HepG2 (cell line): Measurements from ENCODE around the gene PARK7. TPM values are rescaled to one million over a fixed set of nuclear protein-coding genes. Genes with fewer than 3 reads are reported as not detected.

Experiments
- AGO1 ChIP-seq: fragments of 200-400 bp; formaldehyde crosslinking; IDR thresholded peaks from 2 replicates; pipeline ENCODE4 v1.6.1; 2017; ENCODE audit warnings: mild to moderate bottlenecking, low read depth, low read length, moderate library complexity; ENCODE audit not compliant: poor library complexity, severe bottlenecking
- AGO2 ChIP-seq: fragments of 200-400 bp; formaldehyde crosslinking; optimal IDR thresholded peaks from 2 replicates; pipeline ENCODE3; 2017; ENCODE audit warnings: mild to moderate bottlenecking, low read depth, low read length, moderate library complexity
- FOXM1 ChIP-seq: sonication (generic); formaldehyde crosslinking; IDR thresholded peaks from 2 replicates; pipeline ENCODE4 v1.5.0; 2020; ENCODE audit warnings: missing genetic modification reagents
- HES4 ChIP-seq: sonication (generic); formaldehyde crosslinking; IDR thresholded peaks from 2 replicates; pipeline ENCODE4 v1.9.0; 2021; ENCODE audit warnings: mild to moderate bottlenecking, missing genetic modification reagents, borderline replicate concordance
- HNRNPL ChIP-seq: fragments of 200-400 bp; formaldehyde crosslinking; IDR thresholded peaks from 2 replicates; pipeline ENCODE4 v1.6.1; 2017; ENCODE audit warnings: mild to moderate bottlenecking, low read depth, low read length
- JUN ChIP-seq: sonication (generic); formaldehyde crosslinking; IDR thresholded peaks from 2 replicates; pipeline ENCODE4 v1.4.0; 2020; ENCODE audit warnings: mild to moderate bottlenecking, missing genetic modification reagents
- MLLT10 ChIP-seq: sonication (generic); formaldehyde crosslinking; IDR thresholded peaks from 2 replicates; pipeline ENCODE4 v1.4.0; 2020; ENCODE audit warnings: missing genetic modification reagents
- NAIF1 ChIP-seq: sonication (generic); formaldehyde crosslinking; IDR thresholded peaks from 2 replicates; pipeline ENCODE4 v1.5.0; 2020; ENCODE audit warnings: mild to moderate bottlenecking, missing genetic modification reagents, borderline replicate concordance
- NFYC ChIP-seq: IDR thresholded peaks from 2 replicates; pipeline ENCODE4 v1.6.1; 2016; ENCODE audit warnings: missing genetic modification reagents, missing compliant biosample characterization
- PITX1 ChIP-seq: sonication (generic); formaldehyde crosslinking; IDR thresholded peaks from 2 replicates; pipeline ENCODE4 v1.5.1; 2020; ENCODE audit warnings: mild to moderate bottlenecking, missing genetic modification reagents
- RBM22 ChIP-seq: fragments of 200-400 bp; formaldehyde crosslinking; optimal IDR thresholded peaks from 2 replicates; pipeline ENCODE3; 2017; ENCODE audit warnings: mild to moderate bottlenecking, low read length, moderate library complexity
- SSRP1 ChIP-seq: IDR thresholded peaks from 2 replicates; pipeline ENCODE4 v1.6.1; 2016; ENCODE audit warnings: control low read depth
- ZNF10 ChIP-seq: sonication (generic); formaldehyde crosslinking; IDR thresholded peaks from 2 replicates; pipeline ENCODE4 v1.4.0; 2020; ENCODE audit warnings: mild to moderate bottlenecking, low read depth, missing genetic modification reagents, borderline replicate concordance
- ZNF616 ChIP-seq: sonication (generic); formaldehyde crosslinking; IDR thresholded peaks from 2 replicates; pipeline ENCODE4 v1.5.0; 2020; ENCODE audit warnings: low read depth, mild to moderate bottlenecking, missing genetic modification reagents
- polyA plus RNA-seq, 8 experiments: library from polyadenylated mRNA; depleted of rRNA in 3 of 8; stranded (reverse) in 7 of 8; unstranded in 1 of 8; fragments of >200 nt; fragmentation: Illumina TruSeq in 4 of 8; extraction: Trizol in 4 of 8; gene quantifications; 2 replicates each; pipeline versions ENCODE4 v1.2.1 to v1.2.3, GENCODE V29; 2011 to 2016; ENCODE audit warnings: low read depth in 4 of 8, missing spikeins in 1 of 8, mixed read lengths in 1 of 8; ENCODE audit not compliant: insufficient read depth in 1 of 8
- total RNA-seq, 5 experiments: library from RNA; depleted of rRNA; stranded (reverse); fragments of >200 nt; fragmentation: Illumina TruSeq; extraction: Trizol; gene quantifications; 2 replicates each; pipeline ENCODE4 v1.2.3, GENCODE V29; 2016; ENCODE audit warnings: low read depth in 1 of 5
- TF ChIP-seq, protein P1 (sequence below): sonication (generic); formaldehyde crosslinking; IDR thresholded peaks from 2 replicates; pipeline ENCODE4 v1.4.0; 2020; ENCODE audit warnings: missing genetic modification reagents
- TF ChIP-seq, protein P2 (sequence below): sonication (generic); formaldehyde crosslinking; IDR thresholded peaks from 2 replicates; pipeline ENCODE4 v1.4.0; 2020; ENCODE audit warnings: missing genetic modification reagents
- TF ChIP-seq, protein P3 (sequence below): sonication (generic); formaldehyde crosslinking; IDR thresholded peaks from 2 replicates; pipeline ENCODE4 v1.5.1; 2020; ENCODE audit warnings: missing genetic modification reagents, mild to moderate bottlenecking, borderline replicate concordance

Gene PARK7
- total and polyA plus RNA-seq, 2 of the 13 experiments (the other 11 are each of a cell fraction or from before 2014, with no cell fraction given), result 212 to 296 TPM

DNA sequence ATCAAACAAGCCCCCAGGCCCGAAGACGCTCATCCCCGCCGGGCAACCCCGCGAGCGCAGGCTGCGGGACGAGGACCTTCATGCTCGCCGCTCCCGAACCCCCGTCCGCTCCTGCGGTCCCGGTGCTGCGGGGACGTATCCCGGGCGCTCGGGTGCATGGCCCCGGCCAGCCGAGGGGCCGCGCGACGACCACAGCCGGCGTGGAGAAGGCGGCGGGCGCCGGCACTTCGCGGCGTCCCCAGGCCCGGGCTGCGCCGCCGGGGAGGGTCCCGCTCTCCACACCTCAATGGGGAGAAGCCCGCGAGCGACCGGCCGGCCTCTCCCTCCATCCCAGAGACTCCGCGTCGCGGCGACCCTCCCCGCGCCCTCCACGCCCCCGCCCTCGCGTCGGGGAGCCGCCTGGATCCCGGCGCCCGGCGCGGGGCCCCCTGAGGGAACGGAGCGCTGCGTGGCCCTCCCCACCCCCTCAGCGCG is 64.2 kb downstream of the PARK7 start (continued):
- TF ChIP-seq, protein P1, sequence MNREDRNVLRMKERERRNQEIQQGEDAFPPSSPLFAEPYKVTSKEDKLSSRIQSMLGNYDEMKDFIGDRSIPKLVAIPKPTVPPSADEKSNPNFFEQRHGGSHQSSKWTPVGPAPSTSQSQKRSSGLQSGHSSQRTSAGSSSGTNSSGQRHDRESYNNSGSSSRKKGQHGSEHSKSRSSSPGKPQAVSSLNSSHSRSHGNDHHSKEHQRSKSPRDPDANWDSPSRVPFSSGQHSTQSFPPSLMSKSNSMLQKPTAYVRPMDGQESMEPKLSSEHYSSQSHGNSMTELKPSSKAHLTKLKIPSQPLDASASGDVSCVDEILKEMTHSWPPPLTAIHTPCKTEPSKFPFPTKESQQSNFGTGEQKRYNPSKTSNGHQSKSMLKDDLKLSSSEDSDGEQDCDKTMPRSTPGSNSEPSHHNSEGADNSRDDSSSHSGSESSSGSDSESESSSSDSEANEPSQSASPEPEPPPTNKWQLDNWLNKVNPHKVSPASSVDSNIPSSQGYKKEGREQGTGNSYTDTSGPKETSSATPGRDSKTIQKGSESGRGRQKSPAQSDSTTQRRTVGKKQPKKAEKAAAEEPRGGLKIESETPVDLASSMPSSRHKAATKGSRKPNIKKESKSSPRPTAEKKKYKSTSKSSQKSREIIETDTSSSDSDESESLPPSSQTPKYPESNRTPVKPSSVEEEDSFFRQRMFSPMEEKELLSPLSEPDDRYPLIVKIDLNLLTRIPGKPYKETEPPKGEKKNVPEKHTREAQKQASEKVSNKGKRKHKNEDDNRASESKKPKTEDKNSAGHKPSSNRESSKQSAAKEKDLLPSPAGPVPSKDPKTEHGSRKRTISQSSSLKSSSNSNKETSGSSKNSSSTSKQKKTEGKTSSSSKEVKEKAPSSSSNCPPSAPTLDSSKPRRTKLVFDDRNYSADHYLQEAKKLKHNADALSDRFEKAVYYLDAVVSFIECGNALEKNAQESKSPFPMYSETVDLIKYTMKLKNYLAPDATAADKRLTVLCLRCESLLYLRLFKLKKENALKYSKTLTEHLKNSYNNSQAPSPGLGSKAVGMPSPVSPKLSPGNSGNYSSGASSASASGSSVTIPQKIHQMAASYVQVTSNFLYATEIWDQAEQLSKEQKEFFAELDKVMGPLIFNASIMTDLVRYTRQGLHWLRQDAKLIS (CRISPR knock-in tag), result peak; percentile 68
- TF ChIP-seq AGO2, result peak; percentile 99
- 0 out of 2 replicates have a peak, but pooled peaks have one; percentile 68 for TF ChIP-seq HNRNPL
- TF ChIP-seq SSRP1 (CRISPR knock-in tag), result peak; percentile 59; the same call in 1 of the 2 replicates
- TF ChIP-seq NFYC, result no peak
- TF ChIP-seq ZNF10 (CRISPR knock-in tag), result no peak
- TF ChIP-seq HES4 (CRISPR knock-in tag), result peak; percentile 4; the same call in 1 of the 2 replicates
- no peak for TF ChIP-seq FOXM1 (CRISPR knock-in tag)
- no peak for TF ChIP-seq PITX1 (CRISPR knock-in tag)
- peak; percentile 3 for TF ChIP-seq RBM22
- TF ChIP-seq, protein P2, sequence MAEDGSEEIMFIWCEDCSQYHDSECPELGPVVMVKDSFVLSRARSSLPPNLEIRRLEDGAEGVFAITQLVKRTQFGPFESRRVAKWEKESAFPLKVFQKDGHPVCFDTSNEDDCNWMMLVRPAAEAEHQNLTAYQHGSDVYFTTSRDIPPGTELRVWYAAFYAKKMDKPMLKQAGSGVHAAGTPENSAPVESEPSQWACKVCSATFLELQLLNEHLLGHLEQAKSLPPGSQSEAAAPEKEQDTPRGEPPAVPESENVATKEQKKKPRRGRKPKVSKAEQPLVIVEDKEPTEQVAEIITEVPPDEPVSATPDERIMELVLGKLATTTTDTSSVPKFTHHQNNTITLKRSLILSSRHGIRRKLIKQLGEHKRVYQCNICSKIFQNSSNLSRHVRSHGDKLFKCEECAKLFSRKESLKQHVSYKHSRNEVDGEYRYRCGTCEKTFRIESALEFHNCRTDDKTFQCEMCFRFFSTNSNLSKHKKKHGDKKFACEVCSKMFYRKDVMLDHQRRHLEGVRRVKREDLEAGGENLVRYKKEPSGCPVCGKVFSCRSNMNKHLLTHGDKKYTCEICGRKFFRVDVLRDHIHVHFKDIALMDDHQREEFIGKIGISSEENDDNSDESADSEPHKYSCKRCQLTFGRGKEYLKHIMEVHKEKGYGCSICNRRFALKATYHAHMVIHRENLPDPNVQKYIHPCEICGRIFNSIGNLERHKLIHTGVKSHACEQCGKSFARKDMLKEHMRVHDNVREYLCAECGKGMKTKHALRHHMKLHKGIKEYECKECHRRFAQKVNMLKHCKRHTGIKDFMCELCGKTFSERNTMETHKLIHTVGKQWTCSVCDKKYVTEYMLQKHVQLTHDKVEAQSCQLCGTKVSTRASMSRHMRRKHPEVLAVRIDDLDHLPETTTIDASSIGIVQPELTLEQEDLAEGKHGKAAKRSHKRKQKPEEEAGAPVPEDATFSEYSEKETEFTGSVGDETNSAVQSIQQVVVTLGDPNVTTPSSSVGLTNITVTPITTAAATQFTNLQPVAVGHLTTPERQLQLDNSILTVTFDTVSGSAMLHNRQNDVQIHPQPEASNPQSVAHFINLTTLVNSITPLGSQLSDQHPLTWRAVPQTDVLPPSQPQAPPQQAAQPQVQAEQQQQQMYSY (CRISPR knock-in tag), result no peak
- TF ChIP-seq, protein P3, sequence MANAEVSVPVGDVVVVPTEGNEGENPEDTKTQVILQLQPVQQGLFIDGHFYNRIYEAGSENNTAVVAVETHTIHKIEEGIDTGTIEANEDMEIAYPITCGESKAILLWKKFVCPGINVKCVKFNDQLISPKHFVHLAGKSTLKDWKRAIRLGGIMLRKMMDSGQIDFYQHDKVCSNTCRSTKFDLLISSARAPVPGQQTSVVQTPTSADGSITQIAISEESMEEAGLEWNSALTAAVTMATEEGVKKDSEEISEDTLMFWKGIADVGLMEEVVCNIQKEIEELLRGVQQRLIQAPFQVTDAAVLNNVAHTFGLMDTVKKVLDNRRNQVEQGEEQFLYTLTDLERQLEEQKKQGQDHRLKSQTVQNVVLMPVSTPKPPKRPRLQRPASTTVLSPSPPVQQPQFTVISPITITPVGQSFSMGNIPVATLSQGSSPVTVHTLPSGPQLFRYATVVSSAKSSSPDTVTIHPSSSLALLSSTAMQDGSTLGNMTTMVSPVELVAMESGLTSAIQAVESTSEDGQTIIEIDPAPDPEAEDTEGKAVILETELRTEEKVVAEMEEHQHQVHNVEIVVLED (CRISPR knock-in tag), result no peak
- no peak for TF ChIP-seq JUN (CRISPR knock-in tag)
- peak; percentile 98 for TF ChIP-seq AGO1
- TF ChIP-seq MLLT10 (CRISPR knock-in tag), result no peak
- TF ChIP-seq ZNF616 (CRISPR knock-in tag), result no peak
- no peak for TF ChIP-seq NAIF1 (CRISPR knock-in tag)
